Jurkat, Clone E6-1 (cell line): ENCODE results near the gene ARF5.

ENCODE experiments used
- DNase-seq: peaks from one replicate; pipeline ENCODE4 v3.0.0-alpha.2; 2011; ENCODE audit warnings: low read depth, low spot score
- H3K4me3 ChIP-seq: 2 replicates; pipeline ENCODE4 v1.5.1; 2011; ENCODE audit warnings: mild to moderate bottlenecking, low read length, control low read depth, moderate library complexity

Gene ARF5

GRCh38 chr7:127628445-127628844, 40.2 kb downstream of the ARF5 start:
- no peak overlapping the region for H3K4me3 ChIP-seq
- DNase-seq = no peak

DNA sequence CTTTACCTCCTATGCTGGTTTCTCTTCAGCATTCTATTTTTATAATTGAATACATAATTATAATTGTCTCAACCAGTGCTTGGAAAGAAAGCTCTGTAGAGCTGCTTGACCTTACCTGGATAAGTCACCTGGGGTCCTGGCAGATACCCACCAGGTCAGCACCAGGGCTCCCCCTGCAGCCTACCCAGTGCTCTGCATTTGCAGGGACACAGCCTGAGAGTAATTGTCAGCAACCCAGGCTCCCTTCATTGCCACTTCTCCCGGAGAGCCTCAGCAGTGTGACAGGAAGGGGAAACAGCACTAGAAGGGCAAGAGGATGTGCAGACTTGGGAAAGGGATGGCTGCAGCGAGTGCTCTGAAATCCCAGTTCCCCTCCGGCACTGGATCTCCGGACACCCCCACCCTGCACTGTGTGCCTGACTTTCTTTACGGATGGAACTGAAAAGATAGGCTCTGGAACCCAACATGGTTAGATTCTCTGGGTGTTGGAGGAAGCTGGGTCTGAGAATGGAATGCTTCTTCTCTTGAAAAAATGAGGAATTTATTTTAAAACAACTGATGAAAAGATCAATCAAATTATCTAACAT, 41.1 kb downstream of the ARF5 start:
- DNase-seq = no peak

GRCh38 chr7:127632276-127632910, 44.2 kb downstream of the ARF5 start:
- DNase-seq = no peak

More for the DNA sequence above, 41.1 kb downstream of the ARF5 start:
- H3K4me3 ChIP-seq = no peak overlapping the region

GRCh38 chr7:127635659-127636285, 47.6 kb downstream of the ARF5 start:
- no peak for DNase-seq
- H3K4me3 ChIP-seq = no peak overlapping the region

More at GRCh38 chr7:127632276-127632910, 44.2 kb downstream of the ARF5 start:
- no peak overlapping the region for H3K4me3 ChIP-seq

DNA sequence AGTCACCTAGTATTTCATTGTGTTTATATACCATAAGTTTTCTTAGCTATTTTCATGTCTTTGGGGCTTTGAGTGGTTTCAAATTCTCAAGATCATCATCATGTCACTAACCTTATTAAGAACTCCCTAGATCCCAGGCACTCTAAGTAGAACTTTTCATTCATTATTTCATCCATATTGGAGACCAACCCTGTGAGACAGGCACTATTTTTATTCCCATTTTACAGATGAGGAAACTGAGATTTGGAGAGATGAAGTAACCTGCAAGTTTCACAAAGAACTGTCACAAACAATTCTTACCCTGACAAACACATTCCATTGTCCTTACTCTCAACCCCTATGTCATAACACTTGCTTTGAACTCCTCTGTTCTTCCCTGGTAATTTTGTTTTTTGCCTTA, 50.0 kb downstream of the ARF5 start:
- no peak overlapping the region for H3K4me3 ChIP-seq
- DNase-seq = no peak
